HepG2 (cell line): Measurements from ENCODE around the gene TAOK3. TPM values are rescaled to one million over a fixed set of nuclear protein-coding genes. Genes with fewer than 3 reads are reported as not detected.

Source experiments
- ATAC-seq: fragments of 200-7000 bp; cut with Tn5 transposase; 3 replicates; pipeline ENCODE4 v1.9.1; 2020; ENCODE audit warnings: mild to moderate bottlenecking, moderate library complexity
- BruUV-seq: library from RNA; stranded (reverse); fragments of 400-500 nt; replicated peaks from 2 replicates; lab custom pipeline; 2021; lab: Mats Ljungman, UMichigan
- CTCF ChIA-PET: fragments of 300-600 bp; formaldehyde crosslinking; extraction: SDS; loops from one replicate; lab custom pipeline; 2021; ENCODE audit warnings: low total read pairs, inconsistent platforms, low intra/inter-chr PET ratio; lab: Yijun Ruan, JAX
- POLR2A ChIA-PET: fragments of 350-600 bp; sonication (Branson Sonifier 250); formaldehyde crosslinking; loops from one replicate; lab custom pipeline; 2020; ENCODE audit warnings: antibody characterized with exemption, inconsistent platforms; lab: Yijun Ruan, JAX
- DNase-seq: peaks from one replicate; pipeline ENCODE4 v3.0.0-alpha.2; 2015; ENCODE audit warnings: low spot score
- FAIRE-seq: peaks from 3 replicates; lab custom pipeline; 2011; peaks lifted over from hg19 to GRCh38; lab: Jason Lieb, UNC
- H2AFZ ChIP-seq: one replicate; pipeline ENCODE4 v1.6.1; 2011; ENCODE audit warnings: low read length, inconsistent platforms
- H3K27ac ChIP-seq: fragments of 300-600 bp; 3 replicates; pipeline ENCODE4 v1.8.0; 2011; ENCODE audit warnings: mixed run types, mild to moderate bottlenecking, mixed read lengths, low read length, inconsistent platforms; ENCODE audit not compliant: insufficient read depth; ENCODE audit errors: extremely low read length
- H3K27me3 ChIP-seq, 2 experiments: fragments of 200-600 bp in 1 of 2; 2 replicates in 1 of 2; 3 replicates in 1 of 2; pipeline versions ENCODE4 v1.6.0 to v1.8.0; 2011; ENCODE audit warnings: low read length in 2 of 2, mild to moderate bottlenecking in 2 of 2, moderate library complexity in 2 of 2, inconsistent platforms in 1 of 2; ENCODE audit not compliant: insufficient read depth in 2 of 2, control insufficient read depth in 1 of 2
- H3K36me3 ChIP-seq, 2 experiments: fragments of 200-600 bp in 1 of 2; replicated peaks in 1 of 2; 2 replicates in 1 of 2; 3 replicates in 1 of 2; pipeline versions ENCODE4 v1.5.1 to v1.8.0; 2011; ENCODE audit warnings: low read length in 2 of 2, inconsistent platforms in 1 of 2; ENCODE audit not compliant: insufficient read depth in 2 of 2, control insufficient read depth in 1 of 2
- H3K4me1 ChIP-seq: 2 replicates; pipeline ENCODE4 v1.5.1; 2012; ENCODE audit warnings: low read length, inconsistent platforms; ENCODE audit not compliant: insufficient read depth
- H3K4me2 ChIP-seq: 2 replicates; pipeline ENCODE4 v1.6.0; 2011; ENCODE audit warnings: low read depth, low read length, inconsistent platforms
- H3K4me3 ChIP-seq, 3 experiments: fragments of 200-600 bp in 1 of 3; sonication (generic), shearing (Covaris generic) in 1 of 3; replicated peaks in 1 of 3; 2 replicates each; pipeline ENCODE4 v1.5.1; 2011 to 2016; ENCODE audit warnings: low read length in 3 of 3, inconsistent platforms in 2 of 3, low read depth in 2 of 3, mild to moderate bottlenecking in 2 of 3, control low read depth in 1 of 3, mixed read lengths in 1 of 3; ENCODE audit not compliant: insufficient read depth in 1 of 3
- H3K79me2 ChIP-seq: one replicate; pipeline ENCODE4 v1.6.1; 2011; ENCODE audit warnings: low read length, inconsistent platforms; ENCODE audit not compliant: insufficient read depth
- H3K9ac ChIP-seq: 2 replicates; pipeline ENCODE4 v1.6.0; 2011; ENCODE audit warnings: mild to moderate bottlenecking, low read depth, low read length, inconsistent platforms; ENCODE audit not compliant: insufficient read depth
- H3K9me3 ChIP-seq: 2 replicates; pipeline ENCODE4 v1.5.1; 2012; ENCODE audit warnings: mild to moderate bottlenecking, low read length
- H4K20me1 ChIP-seq: 2 replicates; pipeline ENCODE4 v1.6.0; 2011; ENCODE audit warnings: inconsistent platforms, mild to moderate bottlenecking, low read length, moderate library complexity; ENCODE audit not compliant: insufficient read depth
- CENPBD1 ChIP-seq: sonication (generic); formaldehyde crosslinking; IDR thresholded peaks from 2 replicates; pipeline ENCODE4 v1.8.0; 2022; ENCODE audit warnings: missing genetic modification reagents, low read depth, mild to moderate bottlenecking, borderline replicate concordance
- MIER2 ChIP-seq: IDR thresholded peaks from 2 replicates; pipeline ENCODE4 v1.6.1; 2016; ENCODE audit warnings: missing biosample characterization, missing genetic modification reagents
- ZNF589 ChIP-seq: sonication (generic); formaldehyde crosslinking; conservative IDR thresholded peaks from 2 replicates; pipeline ENCODE4 v1.8.0; 2022; ENCODE audit warnings: mild to moderate bottlenecking, moderate library complexity, missing genetic modification reagents
- ZNF639 ChIP-seq: conservative IDR thresholded peaks from 2 replicates; pipeline ENCODE4 v1.6.1; 2018; ENCODE audit warnings: missing genetic modification reagents
- WGBS: methylation state at CpG from one replicate; pipeline ENCODE4 v1.1.6; 2017; ENCODE audit warnings: low lambda C conversion rate; 5-methylcytosine and 5-hydroxymethylcytosine counted together
- in situ Hi-C: cut with HindIII; loops from 2 replicates; pipeline ENCODE4 v1.10.0; 2017; ENCODE audit warnings: low pct_unique_long_range_greater_than_20kb; ENCODE audit not compliant: extremely low pct_ligation_motif_present
- intact Hi-C: fragments of 100-400 bp; cut with micrococcal nuclease; formaldehyde crosslinking; loops from one replicate; pipeline ENCODE4 v1.10.0; 2022; ENCODE audit not compliant: unreplicated experiment
- polyA plus RNA-seq, 8 experiments: library from polyadenylated mRNA; depleted of rRNA in 3 of 8; stranded (reverse) in 7 of 8; unstranded in 1 of 8; fragments of >200 nt; fragmentation: Illumina TruSeq in 4 of 8; extraction: Trizol in 4 of 8; gene quantifications; 2 replicates each; pipeline versions ENCODE4 v1.2.1 to v1.2.3, GENCODE V29; 2011 to 2016; ENCODE audit warnings: low read depth in 4 of 8, missing spikeins in 1 of 8, mixed read lengths in 1 of 8; ENCODE audit not compliant: insufficient read depth in 1 of 8
- total RNA-seq, 5 experiments: library from RNA; depleted of rRNA; stranded (reverse); fragments of >200 nt; fragmentation: Illumina TruSeq; extraction: Trizol; gene quantifications; 2 replicates each; pipeline ENCODE4 v1.2.3, GENCODE V29; 2016; ENCODE audit warnings: low read depth in 1 of 5
- TF ChIP-seq, protein P1 (sequence below), 2 experiments: IDR thresholded peaks; 2 replicates each; pipeline ENCODE4 v1.6.1; 2011 to 2012; ENCODE audit warnings: low read length in 2 of 2, borderline replicate concordance in 1 of 2, low read depth in 1 of 2, mild to moderate bottlenecking in 1 of 2, moderate library complexity in 1 of 2

Gene TAOK3
- total and polyA plus RNA-seq, 2 of the 13 experiments (the other 11 are each of a cell fraction or from before 2014, with no cell fraction given), result 10.4 to 12.3 TPM

GRCh38 chr12:118109088-118109487, 263.6 kb downstream of the TAOK3 start:
- TF ChIP-seq ZNF589 (CRISPR knock-in tag) (no peak), ZNF639 (CRISPR knock-in tag) (no peak), CENPBD1 (no peak), MIER2 (CRISPR knock-in tag) (peak; percentile 84)
- TF ChIP-seq, protein P1, sequence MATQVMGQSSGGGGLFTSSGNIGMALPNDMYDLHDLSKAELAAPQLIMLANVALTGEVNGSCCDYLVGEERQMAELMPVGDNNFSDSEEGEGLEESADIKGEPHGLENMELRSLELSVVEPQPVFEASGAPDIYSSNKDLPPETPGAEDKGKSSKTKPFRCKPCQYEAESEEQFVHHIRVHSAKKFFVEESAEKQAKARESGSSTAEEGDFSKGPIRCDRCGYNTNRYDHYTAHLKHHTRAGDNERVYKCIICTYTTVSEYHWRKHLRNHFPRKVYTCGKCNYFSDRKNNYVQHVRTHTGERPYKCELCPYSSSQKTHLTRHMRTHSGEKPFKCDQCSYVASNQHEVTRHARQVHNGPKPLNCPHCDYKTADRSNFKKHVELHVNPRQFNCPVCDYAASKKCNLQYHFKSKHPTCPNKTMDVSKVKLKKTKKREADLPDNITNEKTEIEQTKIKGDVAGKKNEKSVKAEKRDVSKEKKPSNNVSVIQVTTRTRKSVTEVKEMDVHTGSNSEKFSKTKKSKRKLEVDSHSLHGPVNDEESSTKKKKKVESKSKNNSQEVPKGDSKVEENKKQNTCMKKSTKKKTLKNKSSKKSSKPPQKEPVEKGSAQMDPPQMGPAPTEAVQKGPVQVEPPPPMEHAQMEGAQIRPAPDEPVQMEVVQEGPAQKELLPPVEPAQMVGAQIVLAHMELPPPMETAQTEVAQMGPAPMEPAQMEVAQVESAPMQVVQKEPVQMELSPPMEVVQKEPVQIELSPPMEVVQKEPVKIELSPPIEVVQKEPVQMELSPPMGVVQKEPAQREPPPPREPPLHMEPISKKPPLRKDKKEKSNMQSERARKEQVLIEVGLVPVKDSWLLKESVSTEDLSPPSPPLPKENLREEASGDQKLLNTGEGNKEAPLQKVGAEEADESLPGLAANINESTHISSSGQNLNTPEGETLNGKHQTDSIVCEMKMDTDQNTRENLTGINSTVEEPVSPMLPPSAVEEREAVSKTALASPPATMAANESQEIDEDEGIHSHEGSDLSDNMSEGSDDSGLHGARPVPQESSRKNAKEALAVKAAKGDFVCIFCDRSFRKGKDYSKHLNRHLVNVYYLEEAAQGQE (IDR thresholded peaks at IDR 0.05; ENCODE audit: borderline replicate concordance in 1 of 2, low read depth in 1 of 2, low read length in 2 of 2), result peak; percentile 24 to 88
- Histone ChIP-seq H2AFZ (no peak overlapping the region), H3K36me3 (no peaks in the 10 kb centered on the region), H3K4me2 (no peak overlapping the region), H4K20me1 (no peaks in the 10 kb centered on the region), H3K4me3 (no peak overlapping the region), H3K4me1 (peaks cover 27% of the 10 kb centered on the region), H3K79me2 (no peaks in the 10 kb centered on the region), H3K27ac (no peak overlapping the region), H3K27me3 (no peaks in the 10 kb centered on the region), H3K9me3 (no peaks in the 10 kb centered on the region), H3K9ac (no peak overlapping the region)
- in situ Hi-C loops (no loop called here), intact Hi-C loops (no loop called here)
- BruUV-seq, result no TSS peak
- ATAC-seq (peak; percentile 22; the same call in 1 of the 3 replicates), DNase-seq (no peak), FAIRE-seq (no peak)
- ChIA-PET CTCF (no interaction called here), POLR2A (interaction anchor here (1.5 kb wide), 1 partner anchor 26 kb away, joined by 8 read pairs; the partner anchor contains the start of gene PEBP1)
- 71% methylated on average over 1 of the region's 1 CpG for WGBS
